Myocyte (in vitro differentiated cells): ENCODE results near the gene ALKBH4. TPM values are rescaled to one million over a fixed set of nuclear protein-coding genes. Genes with fewer than 3 reads are reported as not detected.
A peak's percentile ranks its signal among the peaks of the same experiment; 100 is the strongest.
"Not testable (repeated sequence)": the region's sequence is repeated elsewhere in the genome, so short reads cannot be mapped to it uniquely, and the experiment has no call there.

Experiments used
- DNase-seq: peaks from one replicate; pipeline ENCODE4 v3.0.0-alpha.2; 2012; ENCODE audit warnings: low read depth
- total RNA-seq: library from RNA; depleted of rRNA; stranded (reverse); fragments of >200 nt; gene quantifications from 2 replicates; pipeline ENCODE4 v1.2.3, GENCODE V29; 2014

Gene ALKBH4
- total RNA-seq, 1 donor from 2014 or later: 28.7 TPM

DNA sequence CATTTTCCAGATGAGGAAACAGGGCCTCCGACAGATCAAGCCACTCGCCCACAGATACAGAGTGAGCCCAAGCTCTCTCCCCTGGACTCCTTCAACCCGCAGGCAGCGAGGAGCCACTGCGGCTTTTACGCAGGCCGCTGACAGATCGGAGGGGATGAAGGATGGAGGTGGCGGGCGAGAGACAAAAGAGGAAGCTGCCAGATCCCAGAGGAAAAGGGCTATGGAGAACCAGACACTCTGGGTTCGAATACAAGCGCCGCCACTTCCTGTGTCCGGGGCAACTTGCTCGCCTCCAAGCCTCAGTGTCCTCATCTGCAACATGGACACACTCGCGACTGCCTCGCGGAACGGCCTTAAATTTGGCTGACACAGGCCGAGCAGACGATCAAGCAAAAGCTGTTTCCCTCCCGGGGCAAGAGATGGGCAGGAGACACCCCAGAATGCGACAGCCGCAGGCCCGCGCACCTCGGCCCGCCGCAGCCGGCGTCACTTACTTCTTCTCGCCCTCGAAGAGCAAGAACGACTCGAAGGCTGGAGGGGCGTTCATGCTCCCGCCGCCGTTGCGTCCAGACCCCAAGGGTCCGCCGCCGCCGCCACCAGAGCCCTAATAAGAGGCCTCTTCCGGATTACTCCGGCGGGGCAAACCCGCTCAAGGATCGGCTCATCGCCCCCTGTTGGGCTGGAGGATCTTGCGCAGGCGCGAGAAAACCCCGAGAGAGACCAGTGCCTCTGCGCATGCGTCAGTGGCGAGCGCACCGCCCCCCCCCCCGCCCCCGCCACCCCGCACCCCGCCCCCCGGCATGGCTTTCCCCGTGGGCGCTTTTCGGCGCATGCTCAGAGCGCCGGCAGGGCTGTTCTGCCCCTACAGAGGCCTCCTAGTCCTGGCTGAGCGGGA lies 13.9 kb upstream of the ALKBH4 start, which contains the start of gene POLR2J:
Gene POLR2J (minus strand): TSS at position 609 of the 895 bp plus-strand sequence. CDS start 62 bp downstream, at position 547.
- DNase-seq: peak; percentile 84

DNA sequence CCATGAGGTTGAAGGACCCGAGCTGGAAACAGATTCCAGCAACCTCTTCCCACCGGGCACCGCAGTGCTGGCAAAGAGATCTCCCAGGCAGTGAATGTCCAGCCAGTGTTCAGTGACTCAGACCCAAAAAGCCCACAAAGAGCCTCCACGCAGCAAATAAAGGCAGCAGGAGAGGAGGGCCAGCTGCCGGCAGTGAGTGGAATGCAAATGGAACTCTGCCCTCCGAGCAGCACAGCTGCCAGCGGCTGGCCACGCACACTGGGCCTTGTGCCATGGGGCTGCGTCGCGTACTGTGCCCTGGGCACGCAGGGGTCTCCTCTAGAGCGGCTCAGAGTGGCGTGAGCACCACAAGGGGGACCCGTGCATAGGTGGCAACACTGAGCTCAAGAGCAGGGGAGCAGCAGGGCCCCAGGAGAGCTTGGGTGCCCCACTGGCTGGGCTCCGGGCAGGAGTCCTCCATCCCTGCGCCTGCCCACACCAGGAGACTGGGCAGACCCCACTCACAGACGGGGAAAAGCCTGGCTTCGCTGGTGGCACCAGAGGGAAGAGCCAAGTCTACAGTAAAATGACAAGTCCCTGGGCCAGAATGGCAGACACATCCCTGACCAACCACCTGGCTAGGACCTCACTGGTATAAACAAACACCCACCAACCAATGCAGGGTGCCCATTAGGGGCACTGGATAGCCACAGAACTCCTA lies 10.2 kb upstream of the ALKBH4 start:
- peak; percentile 79 for DNase-seq

- not testable (repeated sequence) for DNase-seq
These were observed 9.5 kb upstream of the ALKBH4 start for GRCh38 chr7:102474116-102474515.

- peak; percentile 62 for DNase-seq
These were observed 8.8 kb upstream of the ALKBH4 start for GRCh38 chr7:102473271-102473991.

- DNase-seq: peak; percentile 74
These were observed 7.7 kb upstream of the ALKBH4 start for GRCh38 chr7:102472126-102473041.

DNA sequence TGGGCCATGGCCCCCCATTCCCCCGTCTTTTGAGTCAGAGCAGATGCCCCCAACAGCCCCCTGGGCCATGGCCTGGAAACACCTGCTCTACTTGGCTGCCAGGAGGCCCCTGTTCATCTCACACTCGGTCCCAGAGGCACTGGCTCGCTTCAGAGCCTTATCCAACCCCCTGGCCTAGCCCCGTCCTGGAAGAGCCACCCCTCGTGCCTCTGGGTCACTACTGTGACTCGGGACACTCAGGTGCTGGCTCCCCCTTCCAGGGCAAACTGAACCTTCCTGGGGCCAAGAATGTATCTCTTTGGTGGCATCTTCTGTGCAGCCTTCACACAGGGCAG lies 7.1 kb upstream of the ALKBH4 start:
- DNase-seq: no peak

- DNase-seq: no peak
These were observed 5.5 kb upstream of the ALKBH4 start for GRCh38 chr7:102469972-102470825.

GRCh38 chr7:102469351-102469971 lies 4.8 kb upstream of the ALKBH4 start:
- DNase-seq: no peak

DNA sequence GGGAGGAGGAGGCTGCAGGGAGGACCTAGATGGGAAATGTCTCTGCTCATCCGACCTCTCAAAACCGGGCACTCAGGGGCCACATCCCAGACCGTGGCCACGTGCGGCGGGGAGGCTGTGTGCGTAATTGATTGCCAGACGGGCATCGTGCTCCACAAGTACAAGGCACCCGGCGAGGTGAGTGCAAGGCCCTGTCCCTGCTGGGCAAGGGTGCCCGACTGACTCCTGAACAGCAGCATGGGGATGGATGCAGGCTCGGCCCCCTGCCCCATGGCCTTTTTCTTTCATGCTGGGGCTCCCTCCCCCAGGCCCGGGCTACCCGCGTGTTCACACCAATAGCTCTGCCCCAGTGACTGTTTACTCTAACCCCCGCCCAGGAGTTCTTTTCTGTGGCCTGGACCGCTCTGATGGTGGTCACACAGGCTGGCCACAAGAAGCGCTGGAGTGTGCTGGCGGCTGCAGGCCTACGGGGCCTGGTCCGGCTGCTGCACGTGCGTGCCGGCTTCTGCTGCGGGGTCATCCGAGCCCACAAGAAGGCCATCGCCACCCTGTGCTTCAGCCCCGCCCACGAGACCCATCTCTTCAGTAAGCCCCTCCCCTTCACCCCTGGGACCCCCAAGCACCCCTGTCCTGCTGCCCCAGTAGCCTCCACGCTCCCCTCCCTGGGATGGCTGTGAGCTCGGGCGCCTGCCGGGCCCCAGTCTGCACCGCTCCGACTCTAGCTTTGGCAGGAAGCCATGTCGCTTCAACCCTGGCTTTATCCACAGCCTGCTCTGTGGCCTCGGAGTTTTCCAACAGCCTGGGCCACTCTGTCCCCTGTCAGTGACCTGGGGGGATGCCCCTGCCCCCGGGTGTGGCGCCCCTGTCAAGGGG lies 4.1 kb upstream of the ALKBH4 start:
- DNase-seq: no peak

GRCh38 chr7:102467581-102468477 lies 3.2 kb upstream of the ALKBH4 start:
- no peak for DNase-seq

- no peak for DNase-seq
These were observed 1.4 kb upstream of the ALKBH4 start for GRCh38 chr7:102466097-102466496.

DNA sequence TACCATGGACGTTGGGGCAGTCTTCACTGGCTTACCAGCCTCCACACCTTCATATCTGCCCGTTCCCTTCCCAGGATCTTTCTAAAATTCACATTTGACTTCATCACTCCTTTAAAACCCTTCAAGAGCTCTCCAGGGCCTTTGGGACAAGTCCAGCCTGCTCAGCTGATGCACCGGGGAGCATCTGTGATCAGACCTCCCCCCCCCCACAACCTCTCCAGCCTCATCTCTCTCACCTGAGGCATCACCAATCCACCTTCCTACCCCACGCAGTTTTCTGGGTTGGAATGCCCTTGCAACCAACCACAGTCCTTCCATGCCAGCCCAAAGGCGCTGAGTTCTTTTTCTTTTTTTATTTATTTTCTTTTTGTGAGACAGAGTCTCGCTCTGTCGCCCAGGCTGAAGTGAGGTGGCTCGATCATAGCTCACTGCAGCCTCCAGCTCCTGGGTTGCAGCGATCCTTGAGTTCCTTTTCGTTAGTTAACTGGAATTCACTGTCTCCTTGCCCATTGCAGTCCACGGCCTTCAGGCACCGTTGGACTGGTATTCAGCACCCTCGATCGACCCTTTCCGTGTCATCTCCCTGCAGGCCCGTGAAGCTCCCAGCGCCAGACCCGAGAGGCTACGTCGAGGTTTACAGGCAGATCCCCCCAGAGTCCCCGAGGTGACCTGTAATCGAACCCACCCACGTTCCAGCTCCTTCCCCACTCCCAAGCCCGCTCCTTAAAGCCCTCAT lies 654 bp downstream of the ALKBH4 start:
- DNase-seq: no peak

- no peak for DNase-seq
These were observed 4.2 kb downstream of the ALKBH4 start for GRCh38 chr7:102460467-102460866.

DNA sequence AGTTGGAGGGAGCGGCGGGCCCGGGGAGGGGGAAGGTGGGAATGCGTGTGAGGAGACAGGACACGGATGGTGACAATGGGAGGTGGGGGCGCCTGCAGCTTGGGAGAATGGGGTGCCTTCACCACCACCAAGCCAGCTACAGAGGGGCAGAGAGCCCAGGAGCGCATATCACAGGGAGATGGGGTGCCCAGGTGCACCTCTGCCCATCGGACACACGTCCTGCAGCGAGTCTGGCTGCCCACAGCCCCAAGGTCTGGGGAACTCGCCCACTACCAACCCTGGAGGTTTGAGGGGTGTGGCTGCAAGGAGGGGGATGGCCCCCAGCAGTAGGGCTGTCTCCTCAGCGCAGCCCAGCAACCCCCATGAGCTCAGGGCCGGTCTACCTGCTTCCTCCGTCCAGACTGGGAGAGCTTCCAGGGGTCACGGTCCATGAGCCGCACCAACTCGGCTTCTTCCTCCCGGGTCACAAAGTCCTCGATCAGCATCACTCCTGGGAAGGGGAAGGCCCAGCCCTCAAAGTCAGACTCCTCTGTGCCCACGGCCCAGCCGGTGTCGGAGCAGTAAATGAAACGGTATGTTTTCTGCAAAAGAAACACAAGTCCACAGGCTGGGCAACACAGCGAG lies 5.3 kb downstream of the ALKBH4 start:
- no peak for DNase-seq

DNA sequence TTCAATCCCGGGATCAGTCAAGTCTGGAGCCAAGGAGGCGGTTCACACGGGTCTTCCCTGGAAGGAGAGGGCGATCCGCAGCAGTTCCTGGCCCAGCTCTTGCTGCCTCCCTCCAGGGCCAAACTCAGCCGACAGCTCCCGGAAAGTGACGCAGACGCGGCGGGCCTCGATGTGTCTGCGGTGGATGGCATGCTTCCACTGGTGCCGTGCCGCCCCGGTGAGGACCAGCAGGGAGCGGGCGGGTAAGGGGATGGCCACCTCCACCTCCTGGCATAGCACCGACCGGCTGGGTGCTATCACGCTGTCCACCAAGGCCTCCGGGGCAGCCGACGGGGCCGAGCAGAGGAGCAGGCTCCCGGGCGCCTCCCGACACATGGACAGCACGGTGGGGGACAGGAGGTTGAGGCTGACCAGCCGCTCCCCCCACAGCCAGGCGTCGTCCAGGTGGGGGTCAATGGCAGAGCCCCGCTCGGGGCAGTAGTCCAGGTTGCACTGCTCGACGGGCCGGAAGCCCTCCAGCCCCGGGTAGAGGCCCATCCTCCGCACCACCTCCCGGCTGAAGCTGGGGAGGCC lies 7.2 kb downstream of the ALKBH4 start:
- no peak for DNase-seq

GRCh38 chr7:102456327-102456726 lies 8.3 kb downstream of the ALKBH4 start:
- no peak for DNase-seq
